M059J (cell line): Measurements from ENCODE around the gene ALG3. TPM values are rescaled to one million over a fixed set of nuclear protein-coding genes. Genes with fewer than 3 reads are reported as not detected.

Experiments used
- DNase-seq: peaks from one replicate; pipeline ENCODE4 v3.0.0-alpha.2; 2012; ENCODE audit warnings: low read depth
- total RNA-seq: library from RNA; depleted of rRNA; stranded (reverse); fragments of >200 nt; shearing (Covaris generic); gene quantifications from 2 replicates; pipeline ENCODE4 v1.2.3, GENCODE V29; 2014

Gene ALG3
- total RNA-seq, 1 experiment from 2014 or later, result 127 TPM

GRCh38 chr3:184235381-184236032, 13.3 kb downstream of the ALG3 start:
- no peak for DNase-seq

GRCh38 chr3:184234671-184235380, 13.9 kb downstream of the ALG3 start:
- no peak for DNase-seq

- peak; percentile 96 for DNase-seq
Observed at GRCh38 chr3:184234224-184234623, 14.5 kb downstream of the ALG3 start.

GRCh38 chr3:184233127-184233843, 15.5 kb downstream of the ALG3 start:
- no peak for DNase-seq

- no peak for DNase-seq
Observed at GRCh38 chr3:184231671-184232070, 17.1 kb downstream of the ALG3 start.

GRCh38 chr3:184230603-184231528, 17.9 kb downstream of the ALG3 start:
- no peak for DNase-seq

GRCh38 chr3:184230081-184230602, 18.6 kb downstream of the ALG3 start:
- no peak for DNase-seq

- DNase-seq, result peak; percentile 54
Observed at GRCh38 chr3:184229394-184230080, 19.2 kb downstream of the ALG3 start, which contains the start of gene VWA5B2. VWA5B2 (plus strand) TSS chr3:184229585; CDS start chr3:184230529, 944 bp downstream.

GRCh38 chr3:184228376-184229137, 20.2 kb downstream of the ALG3 start:
- DNase-seq, result no peak

- no peak for DNase-seq
Observed at GRCh38 chr3:184227481-184227935, 21.3 kb downstream of the ALG3 start.

- DNase-seq, result no peak
Observed at GRCh38 chr3:184223946-184224345, 24.8 kb downstream of the ALG3 start.

GRCh38 chr3:184222521-184222920, 26.2 kb downstream of the ALG3 start:
- no peak for DNase-seq

- DNase-seq, result no peak
Observed at GRCh38 chr3:184218814-184219213, 29.9 kb downstream of the ALG3 start.

- DNase-seq, result no peak
Observed at GRCh38 chr3:184211718-184212117, 37.0 kb downstream of the ALG3 start.

GRCh38 chr3:184211297-184211696, 37.5 kb downstream of the ALG3 start:
- no peak for DNase-seq

- DNase-seq, result no peak
Observed at GRCh38 chr3:184209146-184209923, 39.4 kb downstream of the ALG3 start.

- DNase-seq, result no peak
Observed at GRCh38 chr3:184203526-184203925, 45.2 kb downstream of the ALG3 start.

- DNase-seq, result no peak
Observed at GRCh38 chr3:184200825-184201224, 47.9 kb downstream of the ALG3 start.

GRCh38 chr3:184198509-184198908, 50.3 kb downstream of the ALG3 start:
- DNase-seq, result no peak
